ENCODE results near the gene ECEL1. TPM values are rescaled to one million over a fixed set of nuclear protein-coding genes. Genes with fewer than 3 reads are reported as not detected.
A peak's percentile ranks its signal among the peaks of the same experiment; 100 is the strongest.

The ECEL1 gene
- total and polyA plus RNA-seq, 7 donors: 0.32 to 1.8 (median 0.55) TPM

- H3K36me3 ChIP-seq (ENCODE audit: insufficient read depth in 1 of 2, low read depth in 1 of 2): no peaks in the 10 kb centered on the region
- TF ChIP-seq CTCF (IDR thresholded peaks at IDR 0.05): no peak
- 11 to 18% (median 12%) methylated on average over 52 to 74 of the region's 75 CpGs for WGBS, 3 donors
- H3K4me3 ChIP-seq: peak overlapping the region; percentile 66
- DNase-seq (no peak), ATAC-seq (peak; percentile 63 to 85 (median 72))
- H3K27me3 ChIP-seq (ENCODE audit: insufficient read depth in 3 of 3, low read length in 2 of 3): no peaks in the 10 kb centered on the region
- intact Hi-C loops (cut with DNase I): loop anchor here in 1 of 2 donors (5.0 kb wide), 1 partner anchor 56 kb away; no protein-coding TSS in a partner anchor
- no peaks in the 10 kb centered on the region for H3K4me1 ChIP-seq
- H3K9me3 ChIP-seq: no peaks in the 10 kb centered on the region
- H3K27ac ChIP-seq: no peak overlapping the region
Measured at GRCh38 chr2:232502911-232503808, 15.5 kb upstream of the ECEL1 start.

- no peaks in the 10 kb centered on the region for H3K9me3 ChIP-seq
- no peak overlapping the region for H3K4me3 ChIP-seq
- H3K27ac ChIP-seq: no peak overlapping the region
- H3K4me1 ChIP-seq: no peaks in the 10 kb centered on the region
- no peak for TF ChIP-seq CTCF (IDR thresholded peaks at IDR 0.05)
- intact Hi-C loops (cut with DNase I): loop anchor here in 1 of 2 donors (5.0 kb wide), 1 partner anchor 55 kb away; no protein-coding TSS in a partner anchor
- 35 to 56% (median 35%) methylated on average over 17 to 20 of the region's 21 CpGs for WGBS, 3 donors
- ATAC-seq (peak; percentile 9 to 23 (median 22)), DNase-seq (no peak)
- H3K27me3 ChIP-seq (ENCODE audit: insufficient read depth in 3 of 3, low read length in 2 of 3): no peaks in the 10 kb centered on the region
- no peaks in the 10 kb centered on the region for H3K36me3 ChIP-seq (ENCODE audit: insufficient read depth in 1 of 2, low read depth in 1 of 2)
Measured at GRCh38 chr2:232502511-232502910, 14.9 kb upstream of the ECEL1 start.

GRCh38 chr2:232501794-232502390, 14.3 kb upstream of the ECEL1 start:
- no peak overlapping the region for H3K4me3 ChIP-seq
- 37 to 40% (median 40%) methylated on average over 10 of the region's 10 CpGs for WGBS, 3 donors
- intact Hi-C loops (cut with DNase I): loop anchor here in 1 of 2 donors (5.0 kb wide), 1 partner anchor 55 kb away; no protein-coding TSS in a partner anchor
- ATAC-seq (peak in 1 of 4 donors; percentile 16), DNase-seq (no peak)
- H3K27me3 ChIP-seq (ENCODE audit: insufficient read depth in 3 of 3, low read length in 2 of 3): no peaks in the 10 kb centered on the region
- H3K4me1 ChIP-seq: no peaks in the 10 kb centered on the region
- H3K9me3 ChIP-seq: no peaks in the 10 kb centered on the region
- H3K36me3 ChIP-seq (ENCODE audit: insufficient read depth in 1 of 2, low read depth in 1 of 2): no peaks in the 10 kb centered on the region
- TF ChIP-seq CTCF (IDR thresholded peaks at IDR 0.05): no peak
- no peak overlapping the region for H3K27ac ChIP-seq

- WGBS, 3 donors: 68 to 72% (median 72%) methylated on average over 9 of the region's 9 CpGs
- Histone ChIP-seq H3K9me3 (no peaks in the 10 kb centered on the region), H3K4me1 (no peaks in the 10 kb centered on the region), H3K27me3 (ENCODE audit: insufficient read depth in 3 of 3, low read length in 2 of 3) (no peaks in the 10 kb centered on the region), H3K36me3 (ENCODE audit: insufficient read depth in 1 of 2, low read depth in 1 of 2) (no peaks in the 10 kb centered on the region), H3K27ac (no peak overlapping the region), H3K4me3 (no peak overlapping the region)
- DNase-seq: no peak
- intact Hi-C loops (cut with DNase I): loop anchor here in 1 of 2 donors (5.0 kb wide), 1 partner anchor 54 kb away; no protein-coding TSS in a partner anchor
- TF ChIP-seq CTCF (IDR thresholded peaks at IDR 0.05): no peak
- no peak for ATAC-seq
Measured at GRCh38 chr2:232501331-232501771, 13.7 kb upstream of the ECEL1 start.
